Keratinocyte (primary cell): ENCODE results near the gene CMKLR1. TPM values are rescaled to one million over a fixed set of nuclear protein-coding genes. Genes with fewer than 3 reads are reported as not detected.

Experiments used
- DNase-seq: peaks from one replicate; pipeline ENCODE4 v3.0.0-alpha.2; 2011; ENCODE audit warnings: low read depth, missing footprints, low spot score
- FAIRE-seq: peaks from 2 replicates; lab custom pipeline; 2011; peaks lifted over from hg19 to GRCh38; lab: Jason Lieb, UNC
- H2AFZ ChIP-seq: 2 replicates; pipeline ENCODE4 v1.6.0; 2012; ENCODE audit warnings: low read length, control low read depth, inconsistent platforms; ENCODE audit not compliant: control insufficient read depth
- H3K27ac ChIP-seq: 2 replicates; pipeline ENCODE4 v1.5.1; 2011; ENCODE audit warnings: low read length; ENCODE audit not compliant: control insufficient read depth, insufficient read depth
- H3K27me3 ChIP-seq: 3 replicates; pipeline ENCODE4 v1.6.0; 2011; ENCODE audit warnings: low read length; ENCODE audit not compliant: control insufficient read depth, insufficient read depth; ENCODE audit errors: extremely low read depth
- H3K36me3 ChIP-seq, 2 experiments: 2 replicates in 1 of 2; 3 replicates in 1 of 2; pipeline ENCODE4 v1.5.1; 2011; ENCODE audit warnings: low read length in 2 of 2, mild to moderate bottlenecking in 1 of 2; ENCODE audit not compliant: control insufficient read depth in 2 of 2, insufficient read depth in 2 of 2; ENCODE audit errors: extremely low read depth in 1 of 2
- H3K4me1 ChIP-seq: 3 replicates; pipeline ENCODE4 v1.5.1; 2011; ENCODE audit warnings: low read length; ENCODE audit not compliant: control insufficient read depth, insufficient read depth; ENCODE audit errors: extremely low read depth
- H3K4me2 ChIP-seq: 3 replicates; pipeline ENCODE4 v1.6.0; 2011; ENCODE audit warnings: low read depth, low read length; ENCODE audit not compliant: control insufficient read depth, insufficient read depth; ENCODE audit errors: extremely low read depth
- H3K4me3 ChIP-seq, 3 experiments: fragments of 200-600 bp in 1 of 3; sonication (generic) in 1 of 3; 2 replicates in 2 of 3; 3 replicates in 1 of 3; pipeline ENCODE4 v1.5.1; 2011 to 2016; ENCODE audit warnings: low read length in 3 of 3, mild to moderate bottlenecking in 3 of 3, control low read depth in 2 of 3, inconsistent platforms in 1 of 3, low read depth in 1 of 3, mixed read lengths in 1 of 3, mixed run types in 1 of 3, moderate library complexity in 1 of 3; ENCODE audit not compliant: control insufficient read depth in 2 of 3, insufficient read depth in 2 of 3; ENCODE audit errors: extremely low read depth in 1 of 3
- H3K79me2 ChIP-seq: 2 replicates; pipeline ENCODE4 v1.6.0; 2012; ENCODE audit warnings: low read length; ENCODE audit not compliant: control insufficient read depth, insufficient read depth
- H3K9ac ChIP-seq: 3 replicates; pipeline ENCODE4 v1.6.0; 2011; ENCODE audit warnings: low read length; ENCODE audit not compliant: control insufficient read depth, insufficient read depth; ENCODE audit errors: extremely low read depth
- H3K9me1 ChIP-seq: 3 replicates; pipeline ENCODE4 v1.6.0; 2011; ENCODE audit warnings: low read length; ENCODE audit not compliant: control insufficient read depth, insufficient read depth; ENCODE audit errors: extremely low read depth
- H3K9me3 ChIP-seq: 2 replicates; pipeline ENCODE4 v1.5.1; 2012; ENCODE audit warnings: low read depth, low read length; ENCODE audit not compliant: control insufficient read depth
- H4K20me1 ChIP-seq: 3 replicates; pipeline ENCODE4 v1.6.0; 2011; ENCODE audit warnings: low read length; ENCODE audit not compliant: control insufficient read depth, insufficient read depth; ENCODE audit errors: extremely low read depth
- EZH2 ChIP-seq: IDR thresholded peaks from one replicate; pipeline ENCODE4 v1.6.1; 2012; ENCODE audit warnings: inconsistent platforms, mild to moderate bottlenecking, low read length, moderate library complexity
- dilution Hi-C: fragments of 300-500 bp; cut with MboI; formaldehyde crosslinking; loops from one replicate; pipeline ENCODE4 v1.7.0; 2020; ENCODE audit warnings: low sequenced_read_pairs; ENCODE audit not compliant: extremely low pct_ligation_motif_present
- polyA plus RNA-seq, 5 experiments: library from polyadenylated mRNA; depleted of rRNA in 3 of 5; stranded (reverse) in 3 of 5; stranded (forward) in 1 of 5; unstranded in 1 of 5; fragments of >200 nt; gene quantifications; 1 replicate in 1 of 5; 2 replicates in 3 of 5; 3 replicates in 1 of 5; pipeline versions ENCODE4 v1.2.1 to v1.2.3, GENCODE V29; 2011 to 2012; ENCODE audit warnings: missing spikeins in 2 of 5, low read depth in 1 of 5, low replicate concordance in 1 of 5
- TF ChIP-seq, protein P1 (sequence below), 3 experiments: IDR thresholded peaks in 1 of 3; conservative IDR thresholded peaks in 1 of 3; optimal IDR thresholded peaks in 1 of 3; 2 replicates in 2 of 3; 3 replicates in 1 of 3; pipeline versions ENCODE3 to v1.5.1; 2011; ENCODE audit warnings: low read length in 3 of 3, mild to moderate bottlenecking in 3 of 3, moderate library complexity in 2 of 3, control low read depth in 1 of 3, inconsistent platforms in 1 of 3; ENCODE audit not compliant: insufficient read depth in 2 of 3; ENCODE audit errors: extremely low read depth in 1 of 3

Gene CMKLR1
- polyA plus RNA-seq, 1 donor (not counting 4 experiments of a cell fraction or from before 2014, with no cell fraction given): not detected

DNA sequence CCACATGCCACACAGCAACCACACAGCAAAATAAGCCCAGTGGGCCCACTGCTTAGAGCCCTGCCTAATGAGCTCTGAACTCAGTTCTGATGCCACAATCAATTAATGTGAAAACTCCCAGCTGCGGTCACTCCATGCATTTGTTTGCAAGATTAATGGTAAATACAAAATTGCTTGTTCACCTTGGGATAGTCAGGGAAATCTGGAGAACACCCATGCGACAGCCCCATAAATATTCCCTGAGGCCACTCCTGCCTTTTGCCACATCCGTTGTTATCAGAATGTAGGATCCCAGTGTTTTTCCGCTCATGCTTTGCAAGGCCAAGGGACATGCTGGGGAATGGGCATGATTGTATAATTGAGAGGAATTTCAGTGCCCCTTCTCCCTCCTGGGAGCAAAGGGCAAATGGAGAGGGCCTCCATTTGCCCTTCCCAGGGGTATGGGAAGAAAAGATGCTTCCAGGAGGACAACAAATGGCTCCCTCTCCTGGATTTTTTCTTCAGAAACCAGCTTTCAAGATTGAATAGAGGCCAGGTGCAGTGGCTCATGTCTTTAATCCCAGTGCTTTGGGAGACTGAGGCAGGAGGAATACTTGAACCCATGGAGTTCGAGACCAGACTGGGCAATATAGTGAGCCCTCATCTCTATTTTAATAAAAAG lies 30.8 kb upstream of the CMKLR1 start:
- Histone ChIP-seq H3K36me3 (no peaks in the 10 kb centered on the region), H3K4me1 (no peaks in the 10 kb centered on the region), H3K9me1 (no peaks in the 10 kb centered on the region), H3K4me2 (no peak overlapping the region), H3K9ac (no peak overlapping the region), H2AFZ (no peak overlapping the region), H3K27ac (no peak overlapping the region), H3K4me3 (no peak overlapping the region), H3K27me3 (no peaks in the 10 kb centered on the region), H3K9me3 (peaks cover 2% of the 10 kb centered on the region), H4K20me1 (no peaks in the 10 kb centered on the region), H3K79me2 (no peaks in the 10 kb centered on the region)
- TF ChIP-seq, protein P1, sequence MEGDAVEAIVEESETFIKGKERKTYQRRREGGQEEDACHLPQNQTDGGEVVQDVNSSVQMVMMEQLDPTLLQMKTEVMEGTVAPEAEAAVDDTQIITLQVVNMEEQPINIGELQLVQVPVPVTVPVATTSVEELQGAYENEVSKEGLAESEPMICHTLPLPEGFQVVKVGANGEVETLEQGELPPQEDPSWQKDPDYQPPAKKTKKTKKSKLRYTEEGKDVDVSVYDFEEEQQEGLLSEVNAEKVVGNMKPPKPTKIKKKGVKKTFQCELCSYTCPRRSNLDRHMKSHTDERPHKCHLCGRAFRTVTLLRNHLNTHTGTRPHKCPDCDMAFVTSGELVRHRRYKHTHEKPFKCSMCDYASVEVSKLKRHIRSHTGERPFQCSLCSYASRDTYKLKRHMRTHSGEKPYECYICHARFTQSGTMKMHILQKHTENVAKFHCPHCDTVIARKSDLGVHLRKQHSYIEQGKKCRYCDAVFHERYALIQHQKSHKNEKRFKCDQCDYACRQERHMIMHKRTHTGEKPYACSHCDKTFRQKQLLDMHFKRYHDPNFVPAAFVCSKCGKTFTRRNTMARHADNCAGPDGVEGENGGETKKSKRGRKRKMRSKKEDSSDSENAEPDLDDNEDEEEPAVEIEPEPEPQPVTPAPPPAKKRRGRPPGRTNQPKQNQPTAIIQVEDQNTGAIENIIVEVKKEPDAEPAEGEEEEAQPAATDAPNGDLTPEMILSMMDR (optimal IDR thresholded peaks at IDR 0.05 in 1 of 3, IDR thresholded peaks at IDR 0.05 in 1 of 3, conservative IDR thresholded peaks at IDR 0.05 in 1 of 3; ENCODE audit: extremely low read depth in 1 of 3, insufficient read depth in 2 of 3, low read length in 3 of 3): no peak
- TF ChIP-seq EZH2: no peak
- FAIRE-seq (no peak), DNase-seq (no peak)
- dilution Hi-C loops: no loop called here

GRCh38 chr12:108368089-108368488 lies 29.0 kb upstream of the CMKLR1 start:
- H3K36me3 ChIP-seq: no peaks in the 10 kb centered on the region
- no peak for FAIRE-seq

More at GRCh38 chr12:108368089-108368488, 29.0 kb upstream of the CMKLR1 start:
- Histone ChIP-seq H3K27ac (no peak overlapping the region), H3K27me3 (no peaks in the 10 kb centered on the region), H3K4me2 (no peak overlapping the region), H4K20me1 (no peaks in the 10 kb centered on the region), H2AFZ (no peak overlapping the region), H3K4me1 (no peaks in the 10 kb centered on the region), H3K4me3 (no peak overlapping the region), H3K9ac (no peak overlapping the region), H3K9me3 (no peaks in the 10 kb centered on the region), H3K9me1 (no peaks in the 10 kb centered on the region), H3K79me2 (no peaks in the 10 kb centered on the region)
- dilution Hi-C loops: no loop called here
- TF ChIP-seq, protein P1 (optimal IDR thresholded peaks at IDR 0.05 in 1 of 3, IDR thresholded peaks at IDR 0.05 in 1 of 3, conservative IDR thresholded peaks at IDR 0.05 in 1 of 3; ENCODE audit: extremely low read depth in 1 of 3, insufficient read depth in 2 of 3, low read length in 3 of 3): no peak
- no peak for TF ChIP-seq EZH2
- no peak for DNase-seq
